Activated CD8-positive, alpha-beta memory T cell treated with anti-CD3 and anti-CD28 coated beads, Interleukin-2, amount 10 ng/mL, durations not matched to agents 7 days and 5 days (primary cell): Measurements from ENCODE around the gene GTF2A2. TPM values are rescaled to one million over a fixed set of nuclear protein-coding genes. Genes with fewer than 3 reads are reported as not detected.

Experiments used
- ATAC-seq: fragments of 150-1000 bp; cut with Tn5 transposase; one replicate; pipeline ENCODE4 v1.10.0; 2021; ENCODE audit warnings: moderate library complexity
- CTCF ChIA-PET: fragments of 350-600 bp; sonication (Branson Sonifier 250); formaldehyde crosslinking; loops from one replicate; lab custom pipeline; 2021; ENCODE audit warnings: antibody characterized with exemption; lab: Charles Lee
- DNase-seq: peaks from one replicate; pipeline ENCODE4 v3.0.0-alpha.2; 2020
- H3K27ac Mint-ChIP-seq: one replicate; pipeline ENCODE4 v1.8.0; 2021; ENCODE audit warnings: mild to moderate bottlenecking, mixed read lengths
- H3K27me3 Mint-ChIP-seq: one replicate; pipeline ENCODE4 v1.8.0; 2021; ENCODE audit warnings: mixed read lengths
- H3K36me3 Mint-ChIP-seq: one replicate; pipeline ENCODE4 v1.8.0; 2021; ENCODE audit warnings: mild to moderate bottlenecking, mixed read lengths
- H3K4me1 Mint-ChIP-seq: one replicate; pipeline ENCODE4 v1.8.0; 2021; ENCODE audit warnings: mixed read lengths
- H3K4me3 Mint-ChIP-seq: one replicate; pipeline ENCODE4 v1.8.0; 2021; ENCODE audit warnings: mild to moderate bottlenecking, moderate library complexity, mixed read lengths
- H3K9me3 Mint-ChIP-seq: one replicate; pipeline ENCODE4 v1.8.0; 2022; ENCODE audit warnings: low read depth, mixed read lengths
- total RNA-seq, 2 experiments: library from RNA; stranded (reverse); gene quantifications; one replicate each; pipeline ENCODE4 v1.2.3, GENCODE V29; 2021

GTF2A2 gene
- total RNA-seq, 2 experiments from 2014 or later, result 105 to 144 TPM

DNA sequence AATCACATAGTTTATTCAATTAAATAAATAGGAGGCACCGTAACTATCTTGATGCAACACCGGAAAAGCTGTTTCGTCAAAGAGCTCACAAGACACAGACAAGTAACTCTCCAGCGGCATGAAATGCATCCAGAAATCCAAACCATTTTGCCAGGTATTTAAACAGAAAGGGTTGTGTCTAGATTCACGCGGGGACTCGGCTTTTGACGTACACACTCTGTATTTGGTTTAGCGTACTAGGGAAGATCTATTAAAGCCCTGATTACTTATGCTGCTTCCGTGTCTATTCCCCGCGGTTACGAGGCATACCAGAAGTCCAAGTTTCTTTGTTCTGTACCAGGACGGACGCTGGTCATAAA lies 31.1 kb upstream of the GTF2A2 start:
- peak overlapping the region; percentile 97 for H3K27ac Mint-ChIP-seq
- CTCF ChIA-PET, result interaction anchor here (0.9 to 1.1 kb wide), 4 partner anchors 12 to 312 kb away, joined by 3 read pairs; partner anchors contain the start of gene GTF2A2
- peaks cover 45% of the 10 kb centered on the region for H3K4me1 Mint-ChIP-seq
- ATAC-seq, result peak; percentile 4
- H3K9me3 Mint-ChIP-seq, result no peaks in the 10 kb centered on the region
- no peaks in the 10 kb centered on the region for H3K27me3 Mint-ChIP-seq
- peaks cover 26% of the 10 kb centered on the region for H3K36me3 Mint-ChIP-seq
- no peak for DNase-seq
- H3K4me3 Mint-ChIP-seq, result peak overlapping the region; percentile 84

DNA sequence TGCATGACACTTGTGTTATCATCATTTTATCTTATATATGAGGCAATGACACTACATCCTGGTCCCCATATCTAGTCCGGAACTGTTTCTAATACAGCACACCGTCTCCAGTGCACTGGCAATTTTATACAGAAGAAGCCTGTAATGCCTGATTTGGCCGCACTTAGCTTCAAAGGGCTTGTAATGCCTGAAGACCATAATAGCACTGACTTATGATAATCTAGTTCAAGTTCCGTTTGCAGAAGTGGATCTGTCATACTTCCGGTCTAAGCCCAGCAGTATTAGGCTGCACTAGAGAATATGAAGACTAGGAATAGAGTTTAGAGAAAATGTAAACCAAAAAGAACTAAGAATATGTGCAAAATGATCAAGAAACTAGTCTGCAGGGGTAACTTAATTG lies 30.5 kb upstream of the GTF2A2 start:
- ATAC-seq, result peak; percentile 7
- Mint-ChIP-seq H3K4me1 (peaks cover 50% of the 10 kb centered on the region), H3K9me3 (no peaks in the 10 kb centered on the region), H3K4me3 (peak overlapping the region; percentile 84), H3K27ac (peak overlapping the region; percentile 97), H3K27me3 (no peaks in the 10 kb centered on the region), H3K36me3 (peaks cover 31% of the 10 kb centered on the region)
- CTCF ChIA-PET, result interaction anchor here (1.1 kb wide), 2 partner anchors 12 to 30 kb away, joined by 3 read pairs; partner anchors contain the start of gene GTF2A2
- peak; percentile 58 for DNase-seq

DNA sequence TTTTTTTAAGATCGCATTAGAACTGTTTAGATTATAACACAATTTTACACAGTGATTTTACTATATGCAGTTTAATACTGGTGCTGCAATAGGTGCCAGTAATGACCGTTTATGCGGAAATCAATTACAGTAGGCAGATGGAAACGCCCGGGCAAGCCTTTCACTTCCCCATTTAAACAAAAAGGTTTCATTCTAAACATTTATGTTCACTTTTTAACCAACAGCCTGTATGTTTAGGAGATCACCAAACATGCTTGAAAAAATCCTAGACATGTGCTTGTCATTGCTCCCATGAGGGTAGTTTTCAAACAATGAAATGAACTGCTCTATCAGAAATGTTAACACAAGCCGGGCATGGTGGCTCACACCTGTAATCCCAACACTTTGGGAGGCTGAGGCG lies 29.1 kb upstream of the GTF2A2 start:
- Mint-ChIP-seq H3K4me1 (peaks cover 50% of the 10 kb centered on the region), H3K4me3 (peak overlapping the region; percentile 35), H3K27me3 (no peaks in the 10 kb centered on the region), H3K36me3 (peaks cover 37% of the 10 kb centered on the region), H3K9me3 (no peaks in the 10 kb centered on the region), H3K27ac (peak overlapping the region; percentile 44)
- no peak for DNase-seq
- CTCF ChIA-PET, result no interaction called here
- ATAC-seq, result no peak

DNA sequence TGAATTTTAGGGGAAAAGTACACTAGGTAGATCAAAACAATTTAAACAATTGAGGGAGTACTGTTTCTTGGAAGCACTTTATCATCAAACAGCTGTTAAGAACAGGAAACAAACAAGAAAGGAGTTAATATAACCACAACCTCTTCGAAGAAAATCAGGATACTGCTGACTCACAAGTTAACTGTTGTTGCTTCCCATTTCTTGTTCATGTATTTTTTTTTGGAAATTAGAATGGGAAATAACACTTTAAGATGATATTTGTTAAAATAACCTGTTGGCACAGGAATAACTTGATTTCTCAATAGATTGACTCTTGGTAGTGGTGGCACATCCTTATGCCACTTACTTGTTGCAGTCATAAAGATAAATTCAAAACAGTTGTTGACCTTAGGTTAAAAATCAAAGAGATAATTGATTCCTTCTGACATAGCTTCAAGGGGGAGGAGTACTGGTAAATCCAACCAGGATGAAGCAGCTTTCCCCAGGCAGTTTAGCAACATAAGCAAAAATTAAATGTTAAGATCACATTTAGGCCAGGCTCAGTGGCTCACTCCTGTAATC lies 28.5 kb upstream of the GTF2A2 start:
- CTCF ChIA-PET, result no interaction called here
- no peak for ATAC-seq
- H3K4me1 Mint-ChIP-seq, result peaks cover 45% of the 10 kb centered on the region

DNA sequence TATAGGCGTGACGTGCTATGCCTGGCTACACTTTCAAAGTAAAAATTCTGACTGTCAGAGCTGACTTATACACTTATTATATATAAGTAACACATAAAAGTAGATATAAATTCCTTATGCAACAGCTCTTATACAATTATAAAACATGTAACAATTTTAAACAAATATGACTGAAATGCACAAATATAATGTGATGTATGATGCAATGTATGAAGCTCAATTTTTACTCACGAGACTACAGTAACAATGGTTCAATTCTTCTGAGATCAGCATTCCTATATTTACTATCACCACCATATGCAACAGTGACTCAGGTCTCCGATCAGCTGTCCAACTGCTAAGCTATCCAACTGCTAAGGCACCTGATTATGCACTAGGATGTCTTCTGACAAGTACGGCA lies 23.6 kb upstream of the GTF2A2 start:
- Mint-ChIP-seq H3K27ac (no peak overlapping the region), H3K9me3 (no peaks in the 10 kb centered on the region), H3K4me3 (no peak overlapping the region), H3K4me1 (peaks cover 24% of the 10 kb centered on the region), H3K27me3 (no peaks in the 10 kb centered on the region), H3K36me3 (peaks cover 54% of the 10 kb centered on the region)
- CTCF ChIA-PET, result interaction anchor here (1.0 to 1.3 kb wide), 2 partner anchors 23 to 44 kb away, joined by 3 to 5 read pairs; partner anchors contain the start of gene GTF2A2
- DNase-seq (no peak), ATAC-seq (no peak)

More for the DNA sequence above, 28.5 kb upstream of the GTF2A2 start:
- Mint-ChIP-seq H3K27me3 (no peaks in the 10 kb centered on the region), H3K27ac (peak overlapping the region; percentile 47), H3K9me3 (no peaks in the 10 kb centered on the region), H3K36me3 (peaks cover 40% of the 10 kb centered on the region), H3K4me3 (peak overlapping the region; percentile 35)
- no peak for DNase-seq

DNA sequence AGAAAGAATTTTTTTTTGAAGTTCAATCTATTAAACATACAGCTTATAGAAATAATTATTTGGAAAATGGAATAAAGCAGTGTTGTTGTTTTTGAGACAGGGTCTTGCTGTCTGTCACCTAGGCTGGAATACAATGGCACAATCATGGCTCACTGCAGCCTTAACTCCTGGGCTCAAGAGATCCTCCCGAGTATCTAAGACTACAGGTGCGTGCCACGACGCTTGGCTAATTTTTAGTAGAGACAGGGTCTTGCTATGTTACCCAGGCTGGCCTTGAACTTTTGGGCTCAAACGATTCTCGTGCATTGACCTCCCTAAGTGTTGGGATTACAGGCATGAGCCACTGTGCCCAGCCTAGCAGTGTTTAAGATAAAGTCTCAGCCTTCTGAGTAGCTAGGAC lies 23.0 kb upstream of the GTF2A2 start:
- H3K9me3 Mint-ChIP-seq, result no peaks in the 10 kb centered on the region
- H3K27me3 Mint-ChIP-seq, result no peaks in the 10 kb centered on the region
- CTCF ChIA-PET, result interaction anchor here (1.0 to 1.3 kb wide), 2 partner anchors 23 to 44 kb away, joined by 3 to 5 read pairs; partner anchors contain the start of gene GTF2A2
- H3K27ac Mint-ChIP-seq, result no peak overlapping the region
- H3K36me3 Mint-ChIP-seq, result peaks cover 54% of the 10 kb centered on the region
- no peak for DNase-seq
- H3K4me1 Mint-ChIP-seq, result peaks cover 18% of the 10 kb centered on the region
- no peak overlapping the region for H3K4me3 Mint-ChIP-seq
- no peak for ATAC-seq

DNA sequence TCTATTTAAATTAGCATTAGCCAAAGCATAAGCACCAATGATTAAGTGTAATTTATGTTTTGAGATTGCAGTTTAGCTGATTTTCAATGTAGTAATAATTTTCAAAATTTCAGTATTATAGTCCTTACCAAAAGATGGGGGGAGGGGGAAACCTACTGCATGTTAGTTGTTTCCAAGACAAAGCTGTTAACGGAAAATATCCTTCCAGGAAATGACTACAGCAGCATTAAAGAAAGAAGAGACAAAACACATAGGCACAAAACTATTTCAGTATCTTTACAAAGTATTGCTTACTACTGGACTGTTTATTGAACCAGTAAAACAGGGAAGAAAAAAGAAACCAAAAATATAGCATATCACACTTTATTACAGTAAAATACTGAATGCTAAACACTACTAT lies 21.3 kb upstream of the GTF2A2 start:
- no peaks in the 10 kb centered on the region for H3K27me3 Mint-ChIP-seq
- H3K36me3 Mint-ChIP-seq, result peaks cover 52% of the 10 kb centered on the region
- ATAC-seq, result no peak
- no peak overlapping the region for H3K4me3 Mint-ChIP-seq
- no peaks in the 10 kb centered on the region for H3K9me3 Mint-ChIP-seq
- DNase-seq, result no peak
- CTCF ChIA-PET, result interaction anchor here (0.9 to 1.1 kb wide), 2 partner anchors 12 to 21 kb away, joined by 3 read pairs; partner anchors contain the start of gene GTF2A2
- H3K27ac Mint-ChIP-seq, result no peak overlapping the region
- H3K4me1 Mint-ChIP-seq, result peaks cover 8% of the 10 kb centered on the region

DNA sequence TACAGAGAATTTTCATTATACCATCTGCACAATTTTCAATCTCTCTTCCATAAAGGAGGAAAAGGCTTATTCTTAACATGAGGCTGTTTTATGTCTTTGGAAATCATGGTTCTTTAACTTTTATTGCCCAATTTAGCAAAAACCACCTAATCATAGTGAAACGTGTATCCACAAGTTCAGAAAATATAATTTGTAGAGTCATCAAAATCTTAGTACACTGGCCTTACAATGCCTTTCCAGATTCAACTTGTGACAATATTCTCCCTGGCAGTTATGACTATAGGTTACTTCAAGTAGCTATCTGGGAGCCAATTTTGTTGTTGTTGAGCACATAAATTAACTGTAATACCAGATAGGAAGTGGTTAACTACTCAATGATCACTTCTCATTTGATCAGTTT lies 20.9 kb upstream of the GTF2A2 start:
- H3K36me3 Mint-ChIP-seq, result peaks cover 51% of the 10 kb centered on the region
- no peak overlapping the region for H3K4me3 Mint-ChIP-seq
- H3K9me3 Mint-ChIP-seq, result no peaks in the 10 kb centered on the region
- no peak for ATAC-seq
- no peak overlapping the region for H3K27ac Mint-ChIP-seq
- CTCF ChIA-PET, result interaction anchor here (1.1 kb wide), 1 partner anchor 21 kb away, joined by 3 read pairs; the partner anchor contains the start of gene GTF2A2
- no peaks in the 10 kb centered on the region for H3K27me3 Mint-ChIP-seq
- no peak for DNase-seq
- peaks cover 6% of the 10 kb centered on the region for H3K4me1 Mint-ChIP-seq

DNA sequence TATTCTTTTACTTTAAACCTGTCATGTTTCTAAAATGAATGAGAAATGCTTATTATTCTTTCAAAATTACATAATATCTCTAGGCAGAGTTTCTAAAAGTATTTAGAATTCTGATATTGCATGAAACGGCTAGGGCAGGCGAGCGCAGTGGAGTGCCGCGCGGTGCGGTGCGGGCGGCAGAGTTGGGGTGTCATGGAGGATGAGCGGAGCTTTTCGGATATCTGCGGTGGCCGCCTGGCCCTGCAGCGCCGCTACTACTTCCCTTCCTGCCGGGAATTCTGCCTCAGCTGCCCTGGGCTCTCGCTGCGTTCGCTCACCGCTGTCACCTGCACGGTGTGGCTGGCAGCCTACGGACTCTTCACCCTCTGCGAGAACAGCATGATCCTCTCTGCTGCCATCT lies 19.2 kb upstream of the GTF2A2 start:
- H3K36me3 Mint-ChIP-seq, result peaks cover 51% of the 10 kb centered on the region
- peaks cover 11% of the 10 kb centered on the region for H3K4me1 Mint-ChIP-seq
- H3K4me3 Mint-ChIP-seq, result no peak overlapping the region
- H3K9me3 Mint-ChIP-seq, result no peaks in the 10 kb centered on the region
- no peak for ATAC-seq
- no peak for DNase-seq
- CTCF ChIA-PET, result interaction anchor here (1.3 kb wide), 1 partner anchor 12 kb away, joined by 3 read pairs; no protein-coding TSS in a partner anchor
- H3K27ac Mint-ChIP-seq, result no peak overlapping the region
- no peaks in the 10 kb centered on the region for H3K27me3 Mint-ChIP-seq

DNA sequence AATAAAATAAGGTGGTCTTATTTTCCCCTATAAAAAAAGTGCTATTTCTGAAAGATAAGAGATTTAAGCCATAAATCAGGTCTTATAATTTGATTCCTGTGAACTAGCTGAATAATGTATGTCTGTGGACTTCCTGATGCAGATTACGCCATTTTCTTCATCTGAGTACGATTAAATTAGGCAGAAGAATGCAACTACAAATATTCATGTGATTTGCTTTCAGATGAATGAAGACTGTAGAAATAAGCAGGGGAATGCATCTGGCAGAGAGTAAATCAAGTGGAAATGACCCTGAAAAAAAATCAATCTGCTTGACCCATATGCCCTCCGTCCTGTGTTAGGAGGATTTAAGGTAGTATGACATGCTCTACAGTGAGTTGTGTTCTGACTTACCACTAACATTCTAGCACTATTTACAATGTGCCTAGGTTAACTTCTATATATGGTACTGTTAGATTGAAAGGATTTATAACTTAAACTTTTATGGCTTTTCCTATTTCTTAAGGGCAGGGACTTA lies 17.1 kb upstream of the GTF2A2 start:
- DNase-seq (no peak), ATAC-seq (no peak)
- no peak overlapping the region for H3K4me3 Mint-ChIP-seq
- peaks cover 11% of the 10 kb centered on the region for H3K4me1 Mint-ChIP-seq
- no peaks in the 10 kb centered on the region for H3K9me3 Mint-ChIP-seq
- CTCF ChIA-PET, result no interaction called here
- H3K36me3 Mint-ChIP-seq, result peaks cover 56% of the 10 kb centered on the region
- no peak overlapping the region for H3K27ac Mint-ChIP-seq
- H3K27me3 Mint-ChIP-seq, result no peaks in the 10 kb centered on the region

DNA sequence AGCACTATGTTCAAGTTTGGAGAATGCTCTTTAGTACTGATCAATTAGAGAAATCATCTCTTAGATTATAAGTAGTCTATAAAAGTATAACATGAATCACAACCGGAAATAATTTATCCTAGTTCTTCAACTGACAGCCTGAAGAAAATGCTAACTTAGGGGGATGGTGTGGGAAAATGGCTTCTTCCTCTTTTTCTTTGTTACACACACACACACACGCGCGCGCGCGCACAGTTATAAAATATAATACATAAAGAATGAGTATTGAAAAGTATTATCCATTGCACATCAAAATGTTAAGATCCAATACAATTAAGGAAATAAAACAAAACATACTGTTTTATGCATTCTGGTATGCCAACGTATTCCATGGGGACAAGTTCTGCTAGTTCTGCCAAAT lies 11.2 kb upstream of the GTF2A2 start:
- CTCF ChIA-PET, result no interaction called here
- H3K4me3 Mint-ChIP-seq, result no peak overlapping the region
- H3K36me3 Mint-ChIP-seq, result peaks cover 42% of the 10 kb centered on the region
- DNase-seq, result no peak
- no peaks in the 10 kb centered on the region for H3K9me3 Mint-ChIP-seq
- H3K27ac Mint-ChIP-seq, result no peak overlapping the region
- ATAC-seq, result no peak
- peaks cover 10% of the 10 kb centered on the region for H3K4me1 Mint-ChIP-seq
- no peaks in the 10 kb centered on the region for H3K27me3 Mint-ChIP-seq

DNA sequence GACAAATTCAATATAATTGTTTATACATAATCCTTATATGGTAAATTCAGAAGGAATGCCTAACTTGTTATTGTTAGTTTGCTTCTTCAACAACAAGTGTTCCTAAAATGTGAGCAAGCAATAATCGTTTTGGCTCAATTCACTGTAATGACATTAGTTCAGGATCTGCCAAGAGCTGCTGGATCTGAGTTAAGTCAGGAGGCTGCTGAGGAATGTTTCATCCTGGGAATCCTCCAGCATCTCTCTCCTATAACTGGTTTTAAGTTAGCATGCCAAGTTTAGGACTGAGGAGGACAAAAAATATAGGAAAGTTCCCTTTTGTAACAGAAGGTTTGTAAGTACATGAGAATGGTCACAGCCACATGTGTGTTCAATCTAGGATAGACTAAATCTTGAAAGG lies 4.9 kb upstream of the GTF2A2 start:
- Mint-ChIP-seq H3K4me3 (no peak overlapping the region), H3K4me1 (peaks cover 9% of the 10 kb centered on the region), H3K36me3 (peaks cover 31% of the 10 kb centered on the region), H3K27me3 (no peaks in the 10 kb centered on the region), H3K27ac (no peak overlapping the region), H3K9me3 (no peaks in the 10 kb centered on the region)
- no peak for DNase-seq
- ATAC-seq, result no peak
- CTCF ChIA-PET, result no interaction called here

DNA sequence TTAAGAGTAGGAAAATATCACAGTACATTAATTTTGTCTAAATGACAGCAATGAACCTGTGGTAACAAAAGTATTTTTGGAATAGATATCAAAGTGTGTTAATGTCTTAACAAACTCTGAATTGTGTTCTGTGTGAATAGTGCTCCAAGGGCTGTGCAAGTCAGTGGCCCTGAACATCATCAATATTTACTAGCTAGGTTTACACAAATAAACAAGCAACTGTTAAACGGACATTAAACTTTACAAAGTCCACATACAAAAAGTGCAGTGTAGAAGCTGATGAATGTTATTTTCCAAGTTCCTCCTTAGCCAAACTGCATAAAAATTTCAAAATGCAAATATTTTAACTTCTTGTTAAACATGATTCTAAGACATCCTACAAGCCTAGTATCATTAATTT lies 2.1 kb upstream of the GTF2A2 start:
- H3K27ac Mint-ChIP-seq, result peak overlapping the region; percentile 37
- peaks cover 25% of the 10 kb centered on the region for H3K36me3 Mint-ChIP-seq
- CTCF ChIA-PET, result no interaction called here

DNA sequence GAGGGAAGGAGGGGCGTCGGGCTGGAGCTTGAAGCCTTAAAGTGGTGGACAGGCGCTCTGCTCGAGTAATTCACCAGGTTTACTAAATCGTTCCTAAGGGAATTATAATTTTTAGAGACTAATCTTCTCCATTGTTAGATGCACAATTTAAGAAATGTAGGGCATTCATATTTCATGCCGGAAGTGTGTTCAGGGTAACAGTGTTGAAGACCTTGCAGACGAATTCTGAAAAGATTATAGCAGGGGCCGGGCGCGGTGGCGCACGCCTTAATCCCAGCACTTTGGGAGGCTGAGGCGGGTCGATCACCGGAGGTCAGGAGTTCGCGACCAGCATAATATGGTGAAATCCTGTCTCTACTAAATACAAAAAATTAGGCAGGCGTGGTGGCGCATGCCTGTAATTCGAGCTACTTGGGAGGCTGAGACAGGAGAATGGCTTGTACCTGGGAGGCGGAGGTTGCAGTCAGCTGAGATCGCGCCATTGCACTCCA lies 365 bp upstream of the GTF2A2 start:
- CTCF ChIA-PET, result interaction anchor here (0.6 to 2.1 kb wide), 10 partner anchors 11 to 922 kb away, joined by 3 to 8 read pairs (median 4); no protein-coding TSS in a partner anchor
- ATAC-seq, result peak; percentile 35

More for the DNA sequence above, 2.1 kb upstream of the GTF2A2 start:
- Mint-ChIP-seq H3K9me3 (no peaks in the 10 kb centered on the region), H3K4me1 (peaks cover 9% of the 10 kb centered on the region), H3K27me3 (no peaks in the 10 kb centered on the region), H3K4me3 (peak overlapping the region; percentile 7)
- DNase-seq, result no peak
- no peak for ATAC-seq

More for the DNA sequence above, 365 bp upstream of the GTF2A2 start:
- peaks cover 17% of the 10 kb centered on the region for H3K36me3 Mint-ChIP-seq
- DNase-seq, result no peak
- peak overlapping the region; percentile 88 for H3K27ac Mint-ChIP-seq
- peak overlapping the region; percentile 90 for H3K4me3 Mint-ChIP-seq
- no peaks in the 10 kb centered on the region for H3K9me3 Mint-ChIP-seq
- H3K27me3 Mint-ChIP-seq, result no peaks in the 10 kb centered on the region
- peaks cover 9% of the 10 kb centered on the region for H3K4me1 Mint-ChIP-seq
